CD4-positive, alpha-beta T cell treated with Interleukin-6 for 4 hours (primary cell): ENCODE data around the gene KCNIP4.
"Not testable (repeated sequence)": the region's sequence is repeated elsewhere in the genome, so short reads cannot be mapped to it uniquely, and the experiment has no call there.

Experiments used
- DNase-seq: peaks from one replicate; pipeline ENCODE4 v3.0.0-alpha.2; 2020; ENCODE audit warnings: mixed read lengths

KCNIP4 gene

DNA sequence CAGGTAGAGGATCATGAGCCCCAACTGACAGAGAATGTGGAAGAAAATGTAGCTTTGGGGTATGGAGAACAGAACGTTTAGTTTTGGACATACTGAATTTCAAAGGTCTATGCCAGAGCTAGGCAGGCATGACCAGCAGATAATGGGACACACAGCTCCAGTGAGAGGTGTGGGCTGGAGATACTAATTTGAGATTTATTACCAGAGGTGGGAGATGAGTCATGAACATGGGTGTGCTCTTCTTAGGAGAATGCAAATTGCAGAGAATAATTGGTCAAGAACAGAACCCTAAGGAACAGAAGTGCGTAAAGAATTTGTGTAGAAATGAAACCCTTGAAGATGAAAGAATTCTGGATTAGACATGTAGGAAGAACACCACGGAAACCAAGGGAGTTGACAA is 1123.1 kb downstream of the KCNIP4 start:
- no peak for DNase-seq

DNA sequence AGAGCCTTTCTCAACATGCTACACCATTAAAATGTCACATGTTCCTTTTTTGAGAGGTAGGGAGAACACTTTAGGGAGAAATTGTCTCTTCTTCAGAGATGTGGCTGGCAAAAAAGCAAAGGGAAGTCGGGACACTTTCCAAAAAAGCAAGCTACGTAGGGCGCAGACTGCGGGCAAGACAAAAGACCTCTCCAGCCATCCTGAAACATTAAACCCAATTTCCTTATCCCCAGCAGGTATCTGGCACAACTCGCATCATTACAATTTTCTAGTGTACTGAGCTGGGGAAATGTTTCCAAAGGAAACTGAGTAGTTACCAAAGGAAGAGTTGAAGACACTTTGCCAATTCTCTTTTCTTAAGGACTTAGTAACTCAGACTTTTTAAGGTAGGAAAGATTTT is 1132.3 kb downstream of the KCNIP4 start:
- DNase-seq, result no peak

DNA sequence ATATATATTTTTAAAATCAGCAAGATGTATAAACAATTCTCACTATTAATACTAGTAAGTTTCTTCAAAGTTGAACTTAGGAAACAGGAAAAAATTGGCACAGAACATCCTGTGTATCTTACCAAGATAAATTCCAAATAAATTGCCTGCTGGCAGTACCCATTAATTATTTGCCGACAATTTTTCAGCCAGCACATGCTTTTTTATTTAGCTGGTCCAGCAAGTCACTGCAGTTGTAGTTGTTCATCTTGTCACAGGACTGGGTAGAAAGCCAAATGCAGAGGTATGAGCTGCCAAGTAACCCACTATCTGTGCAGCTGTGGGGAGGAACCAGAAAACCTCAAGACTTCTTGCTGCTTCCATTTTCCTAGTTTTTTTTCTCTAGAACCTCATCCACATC is 1134.9 kb downstream of the KCNIP4 start:
- no peak for DNase-seq

DNA sequence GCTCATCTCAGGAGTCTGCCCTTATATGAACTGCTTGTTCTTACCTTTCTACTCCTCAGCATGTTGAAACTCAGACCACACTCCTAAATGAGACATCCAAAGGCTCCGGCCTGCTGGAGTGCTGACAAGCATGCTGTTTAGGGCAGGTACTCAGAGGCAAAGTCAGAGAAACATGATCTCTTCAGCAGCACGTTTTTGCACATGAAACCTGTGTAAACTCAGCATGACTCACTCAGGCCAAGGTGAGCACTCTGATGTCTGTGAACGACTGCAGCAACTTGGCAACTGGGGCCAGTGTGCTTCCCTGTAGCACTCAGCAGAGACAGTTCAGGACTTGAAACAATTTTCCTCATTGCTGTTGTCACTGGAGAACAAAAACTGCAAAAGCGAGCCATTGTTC is 1138.8 kb downstream of the KCNIP4 start:
- DNase-seq, result no peak

DNA sequence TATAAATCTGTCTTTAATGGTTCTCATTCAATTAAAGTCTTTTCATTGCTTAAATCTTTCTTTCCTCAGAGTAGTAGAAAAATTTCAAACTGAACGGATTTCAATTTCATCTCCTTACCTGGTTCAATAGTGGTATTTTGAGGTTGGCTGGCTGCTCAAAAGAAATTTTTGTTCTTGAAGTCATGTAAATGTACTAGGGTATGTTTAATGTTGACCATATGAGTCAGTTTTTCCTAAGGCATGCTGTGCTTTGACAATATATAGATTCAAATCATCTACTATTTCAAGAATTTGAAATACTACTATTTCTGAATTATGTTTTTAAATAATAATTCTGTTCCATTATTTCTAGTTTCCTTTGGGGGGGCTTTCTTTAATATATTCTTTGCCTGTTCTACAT is 1142.9 kb downstream of the KCNIP4 start:
- DNase-seq, result no peak

DNA sequence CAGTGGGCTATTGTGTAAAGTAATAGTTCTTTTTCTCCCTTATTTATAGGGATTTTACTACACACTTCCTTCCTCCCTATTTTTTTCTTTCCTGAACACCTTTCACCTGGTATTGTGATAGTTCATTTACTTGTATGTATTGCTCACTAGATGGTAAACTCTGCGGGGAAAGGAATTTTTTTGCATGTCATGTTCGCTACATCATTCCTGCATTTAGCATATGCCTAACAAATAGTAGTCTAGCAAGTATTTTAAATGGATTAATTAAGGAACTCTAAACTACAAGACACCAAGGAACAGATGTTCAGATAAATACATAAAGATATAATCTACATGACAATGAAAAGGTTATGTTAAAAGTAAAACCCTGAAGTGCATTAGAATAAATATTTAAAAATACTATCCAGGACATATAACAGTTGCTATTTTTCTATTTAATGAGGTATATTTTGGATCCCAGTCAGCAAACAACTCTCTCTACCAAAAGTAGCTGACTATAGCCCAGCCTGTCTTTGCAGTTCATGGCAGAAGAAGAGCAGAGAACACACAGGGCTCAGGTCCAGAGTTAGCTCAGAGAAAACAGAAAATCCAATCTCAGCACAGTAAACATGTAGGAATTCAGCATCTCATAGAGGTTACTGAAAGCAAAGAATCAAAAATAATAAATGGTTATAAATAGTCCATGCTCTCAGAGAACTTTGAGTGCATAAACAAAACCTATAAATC is 1160.5 kb downstream of the KCNIP4 start:
- DNase-seq, result no peak

DNA sequence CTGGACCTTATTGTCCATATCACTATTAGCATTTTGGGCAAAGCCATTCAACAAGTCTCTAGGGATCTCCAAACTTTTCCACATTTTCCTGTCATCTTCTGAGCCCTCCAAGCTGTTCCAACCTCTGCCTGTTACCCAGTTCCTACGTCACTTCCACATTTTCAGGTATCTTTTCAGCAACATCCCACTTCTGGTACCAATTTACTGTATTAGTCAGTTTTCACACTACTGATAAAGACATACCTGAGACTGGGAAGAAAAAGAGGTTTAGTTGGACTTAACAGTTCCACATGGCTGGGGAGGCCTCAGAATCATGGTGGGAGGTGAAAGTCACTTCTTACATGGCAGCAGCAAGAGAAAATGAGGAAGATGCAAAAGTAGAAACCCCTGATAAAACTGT is 1165.4 kb downstream of the KCNIP4 start:
- DNase-seq, result not testable (repeated sequence)

DNA sequence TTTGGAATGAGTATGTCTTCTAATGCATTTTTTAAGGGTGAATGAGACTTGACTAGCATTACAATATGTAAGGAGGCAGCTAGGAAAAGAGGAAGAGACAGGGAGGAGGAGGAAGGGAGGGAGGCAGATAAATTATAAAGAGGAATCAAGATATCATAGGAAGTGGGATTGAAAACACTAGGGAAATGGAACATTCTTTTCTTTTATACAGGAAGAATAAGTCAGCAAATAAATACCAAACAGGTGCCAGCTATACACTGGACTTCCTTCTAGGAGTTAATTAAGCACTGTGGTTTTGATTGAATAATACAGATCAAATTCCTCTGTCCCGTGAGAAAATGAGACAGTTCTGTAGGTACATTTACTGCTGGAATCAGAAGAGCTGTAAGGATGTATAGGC is 1169.7 kb downstream of the KCNIP4 start:
- DNase-seq, result no peak

DNA sequence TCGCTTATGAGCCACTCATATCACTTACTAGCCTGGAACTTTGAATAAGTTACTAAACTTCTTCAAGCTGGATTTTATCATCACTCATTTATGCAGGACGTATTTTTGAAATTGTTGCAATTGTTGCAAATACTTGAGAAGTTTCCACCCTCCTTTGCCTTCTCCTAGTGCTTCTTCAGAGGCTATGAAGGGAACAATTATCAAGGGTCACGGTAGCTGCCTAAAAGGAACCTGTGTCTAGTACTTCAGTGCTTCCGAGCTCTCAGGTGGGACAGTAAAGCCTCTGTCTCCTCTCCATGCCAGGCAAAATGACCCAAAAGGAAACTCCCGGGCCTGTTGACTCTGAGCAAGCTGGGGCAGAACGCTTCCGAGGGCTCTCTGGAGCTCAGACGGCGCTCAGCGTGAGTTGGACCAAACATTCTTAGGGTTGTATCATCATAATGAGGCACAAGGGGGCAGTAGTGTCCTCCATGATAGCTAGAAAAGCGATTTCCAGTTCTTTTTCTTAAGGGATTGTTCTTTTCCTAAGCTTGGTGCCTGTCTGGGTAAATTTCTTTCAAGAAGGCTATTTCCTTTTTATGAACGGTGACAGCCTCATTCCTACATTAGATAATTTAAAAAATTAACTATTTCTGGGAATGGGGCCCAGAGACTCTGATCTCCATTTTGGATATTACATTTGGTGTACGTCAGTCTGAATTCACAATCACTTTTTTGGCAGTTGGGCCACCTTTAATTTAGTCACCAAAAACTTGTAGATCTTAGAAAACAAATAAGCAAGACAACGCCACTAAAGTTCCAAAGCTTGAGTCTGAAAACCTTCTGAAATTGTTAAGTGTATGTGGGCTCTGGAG is 1175.2 kb downstream of the KCNIP4 start:
- DNase-seq, result peak; percentile 6

DNA sequence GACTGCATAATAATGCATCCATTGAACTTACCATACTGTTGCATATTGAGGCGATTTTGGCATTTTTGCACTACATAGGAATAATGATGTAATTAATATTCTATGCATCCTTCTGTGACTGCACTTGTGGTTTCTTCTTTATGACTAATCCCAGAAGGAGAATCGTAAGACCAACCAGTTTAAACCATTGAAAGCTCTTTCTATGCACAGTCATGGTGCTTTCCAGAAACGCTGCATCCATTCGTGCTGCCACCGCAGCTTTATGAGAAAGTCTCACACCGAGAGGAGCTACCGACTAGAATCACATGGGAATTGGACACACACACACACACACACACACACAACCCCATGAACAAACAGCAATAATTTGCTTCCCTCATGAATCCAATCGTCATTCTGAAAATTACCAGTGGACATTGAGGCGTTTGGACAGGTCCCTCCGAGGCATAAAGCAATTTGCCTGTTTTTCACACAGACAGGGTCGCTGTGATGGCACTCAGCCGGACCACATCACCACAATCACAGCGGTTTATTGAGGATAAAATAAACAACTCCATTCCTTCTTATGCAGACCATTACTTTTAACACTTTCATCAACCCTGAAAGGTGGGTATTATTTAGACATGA is 1184.1 kb downstream of the KCNIP4 start:
- no peak for DNase-seq

DNA sequence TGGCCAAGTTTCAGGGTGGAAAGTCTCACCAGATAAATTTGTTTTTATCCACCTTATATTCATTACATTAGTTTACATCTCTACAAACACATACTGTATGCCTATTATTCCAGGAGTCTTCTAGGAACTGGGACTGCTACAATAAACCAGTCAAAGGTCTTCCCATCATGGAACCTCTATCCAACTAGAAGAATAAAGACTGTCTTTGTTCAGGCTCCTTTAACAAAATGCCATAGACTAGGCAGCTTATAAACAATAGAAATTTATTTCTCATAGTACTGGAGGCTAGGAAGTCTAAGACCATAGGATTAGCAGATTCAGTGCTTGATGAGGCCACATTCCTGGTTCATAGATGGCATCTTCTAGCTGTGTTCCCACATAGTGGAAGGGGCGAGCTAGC is 1186.7 kb downstream of the KCNIP4 start:
- no peak for DNase-seq

DNA sequence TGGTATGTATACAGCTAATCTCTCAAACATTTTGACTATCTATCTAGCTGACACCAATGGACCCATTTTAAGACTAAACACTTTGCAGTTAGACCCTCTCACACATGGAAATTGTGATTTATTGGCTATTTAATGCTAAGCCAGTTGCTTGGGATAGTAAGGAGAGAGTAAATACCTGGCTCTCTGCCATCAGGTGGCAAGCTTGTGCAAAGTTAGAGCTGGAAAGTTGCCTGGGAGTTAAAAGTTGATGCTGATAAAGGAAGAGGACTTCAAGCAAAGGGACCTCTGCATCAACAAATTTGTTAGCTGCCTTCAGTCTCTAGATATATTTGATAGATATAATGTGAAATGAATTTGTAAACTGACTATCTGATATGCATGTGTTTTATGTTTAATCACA is 1187.2 kb downstream of the KCNIP4 start:
- no peak for DNase-seq

DNA sequence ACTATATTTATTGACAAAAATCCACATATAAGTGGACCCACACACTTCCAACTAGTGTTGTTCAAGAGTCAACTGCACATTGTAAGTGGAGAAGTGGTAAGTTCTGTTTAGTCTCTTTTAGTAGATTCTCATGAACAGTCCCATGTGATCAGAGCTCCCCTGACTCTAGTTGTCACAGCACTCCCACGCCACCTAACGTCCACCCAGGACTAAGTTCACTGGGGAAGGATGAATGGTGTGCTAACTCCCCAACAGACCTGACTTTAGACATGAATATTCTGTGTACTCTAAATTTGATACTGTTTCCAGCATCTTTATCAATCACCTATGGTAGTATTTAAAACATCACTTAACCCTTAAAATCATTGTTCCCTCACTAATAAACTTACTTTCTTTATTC is 1188.5 kb downstream of the KCNIP4 start:
- DNase-seq, result no peak

DNA sequence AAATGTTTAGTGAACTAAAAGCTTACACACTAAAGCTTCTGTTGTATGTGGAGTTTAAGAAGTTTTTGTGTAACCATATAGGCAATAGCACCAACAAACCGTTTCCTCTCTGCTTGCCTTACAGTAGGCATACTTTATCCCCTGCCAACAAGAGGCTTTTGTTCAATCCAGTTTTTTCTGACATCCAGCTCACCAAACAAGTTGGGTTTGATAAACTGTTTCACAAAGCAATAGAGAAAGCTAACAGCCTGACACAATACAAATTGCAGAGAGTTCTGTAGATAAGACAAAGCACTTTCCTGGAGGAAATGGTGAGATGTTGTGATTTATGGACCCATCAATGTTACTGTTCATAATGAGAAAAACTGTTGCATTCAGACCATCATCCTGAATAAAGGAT is 1194.5 kb downstream of the KCNIP4 start:
- DNase-seq, result no peak

DNA sequence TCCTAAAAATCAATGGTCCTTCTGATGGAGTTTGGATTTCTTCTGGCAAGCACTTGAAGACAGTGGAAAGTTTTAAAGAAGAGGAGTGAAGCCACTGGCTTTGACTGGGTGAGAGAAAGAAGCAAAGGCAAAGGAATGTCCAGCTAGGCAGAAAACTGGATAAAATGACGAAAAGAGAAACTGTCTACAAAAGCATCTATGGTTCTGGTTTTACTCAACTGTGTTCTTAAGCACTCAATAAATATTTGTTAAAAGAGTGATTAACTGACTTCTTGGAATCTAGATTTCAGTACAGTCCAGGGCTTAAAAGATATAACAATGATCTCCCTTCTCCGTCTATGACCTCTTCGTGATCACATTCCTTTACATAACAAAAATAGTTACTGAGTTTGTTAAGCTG is 1195.9 kb downstream of the KCNIP4 start:
- no peak for DNase-seq

DNA sequence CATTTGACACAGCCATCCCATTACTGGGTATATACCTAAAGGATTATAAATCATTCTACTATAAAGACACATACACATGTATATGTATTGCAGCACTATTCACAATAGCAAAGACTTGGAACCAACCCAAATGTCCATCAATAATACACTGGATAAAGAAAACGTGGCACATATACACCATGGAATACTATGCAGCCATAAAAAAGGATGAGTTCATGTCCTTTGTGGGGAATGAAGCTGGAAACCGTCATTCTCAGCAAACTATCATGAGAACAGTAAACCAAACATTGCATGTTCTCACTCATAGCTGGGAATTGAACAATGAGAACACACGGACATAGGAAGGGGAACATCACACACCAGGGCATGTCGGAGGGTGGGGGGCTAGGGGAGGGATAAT is 1202.6 kb downstream of the KCNIP4 start:
- not testable (repeated sequence) for DNase-seq

DNA sequence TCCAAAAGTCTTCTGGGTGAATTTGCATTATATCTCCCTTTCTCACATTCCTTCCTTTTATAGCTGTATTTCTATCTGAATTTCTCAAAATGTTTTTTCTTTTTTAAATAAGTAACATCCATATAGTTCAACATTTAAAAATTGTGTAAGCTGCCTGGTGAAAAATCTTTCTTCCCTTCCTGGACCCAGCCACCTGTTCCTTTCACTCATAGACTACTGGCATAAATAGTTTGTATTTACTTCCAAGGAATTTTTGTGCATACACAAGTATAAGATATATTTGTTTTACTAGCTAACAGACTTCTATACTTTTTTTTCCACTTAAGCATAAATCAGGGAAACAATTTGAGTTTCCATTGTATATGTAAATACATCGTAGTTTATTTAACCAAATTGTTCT is 1212.6 kb downstream of the KCNIP4 start:
- no peak for DNase-seq

DNA sequence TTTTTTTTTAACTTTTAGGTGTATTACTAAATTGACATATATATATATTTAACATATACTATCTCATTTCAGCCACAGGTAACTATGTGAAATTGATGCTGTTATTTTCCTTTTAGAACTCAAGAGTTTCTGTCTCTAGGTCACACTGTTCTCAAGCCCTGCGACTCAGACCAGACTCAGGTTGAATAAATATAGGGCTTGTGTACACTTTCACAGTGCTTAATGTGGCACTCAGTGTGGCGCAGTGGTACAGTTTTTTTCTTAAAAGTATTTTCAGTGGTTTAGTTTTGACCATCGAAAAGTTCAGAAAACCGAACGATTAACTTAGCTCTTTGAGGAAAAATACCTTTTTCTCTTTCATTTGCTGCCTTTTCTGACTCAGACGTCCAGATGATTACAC is 1223.7 kb downstream of the KCNIP4 start:
- no peak for DNase-seq

DNA sequence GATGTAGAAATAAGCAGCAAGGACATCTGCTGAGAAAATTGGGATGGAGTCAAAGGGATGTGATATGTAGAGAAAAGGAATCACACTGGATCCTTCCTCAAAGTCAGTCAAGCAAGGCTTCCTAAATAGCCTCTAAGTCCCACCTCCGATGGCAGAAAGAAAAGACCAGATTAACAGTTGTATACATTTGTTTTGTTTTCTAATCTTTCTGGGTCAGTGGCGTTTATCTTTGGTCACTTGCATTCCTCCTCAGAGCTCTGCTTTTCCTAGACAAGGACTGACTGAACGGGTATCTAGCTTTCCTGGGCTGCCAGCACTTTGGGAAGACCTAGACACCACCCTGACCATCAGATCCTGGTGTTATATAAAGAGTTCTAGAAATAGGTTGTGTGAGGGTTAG is 1225.1 kb downstream of the KCNIP4 start:
- DNase-seq, result no peak

DNA sequence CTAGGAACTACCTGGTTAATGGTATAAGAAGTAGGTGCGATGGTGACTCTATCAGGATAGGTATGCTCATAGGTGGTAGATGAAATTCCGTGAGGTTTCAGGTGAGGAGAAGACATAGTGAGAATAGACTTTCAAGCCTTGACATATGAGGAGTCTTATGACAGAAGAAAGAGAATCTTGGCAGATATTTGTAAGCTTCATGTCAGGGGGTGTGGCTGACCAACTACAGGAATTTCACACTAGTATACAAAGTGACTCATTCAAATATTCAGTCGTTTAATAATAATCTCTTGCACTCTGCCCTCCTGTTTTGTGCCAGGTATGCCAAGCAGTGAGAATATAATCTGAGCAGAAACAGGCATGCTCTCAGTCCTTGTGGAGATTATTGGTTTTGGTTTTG is 1225.6 kb downstream of the KCNIP4 start:
- DNase-seq, result no peak

DNA sequence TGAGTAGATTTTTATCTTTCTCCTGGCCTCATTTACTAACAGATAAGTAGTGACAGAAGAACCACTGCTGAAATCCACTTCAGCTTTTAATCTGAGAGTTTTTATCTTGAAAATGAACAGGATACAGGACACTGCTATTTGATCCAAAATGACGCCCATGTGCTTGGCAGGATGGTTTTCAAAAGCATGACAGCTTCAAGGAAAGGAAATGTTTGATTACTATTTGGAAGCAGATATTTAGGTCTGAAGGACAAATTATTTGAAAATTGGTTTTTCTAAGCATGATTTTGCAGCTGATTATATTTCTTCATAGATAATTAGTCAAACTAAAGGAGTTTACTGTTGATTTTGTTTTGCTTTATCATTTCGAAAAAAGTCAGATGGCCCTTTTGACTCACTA is 1237.2 kb downstream of the KCNIP4 start:
- no peak for DNase-seq

DNA sequence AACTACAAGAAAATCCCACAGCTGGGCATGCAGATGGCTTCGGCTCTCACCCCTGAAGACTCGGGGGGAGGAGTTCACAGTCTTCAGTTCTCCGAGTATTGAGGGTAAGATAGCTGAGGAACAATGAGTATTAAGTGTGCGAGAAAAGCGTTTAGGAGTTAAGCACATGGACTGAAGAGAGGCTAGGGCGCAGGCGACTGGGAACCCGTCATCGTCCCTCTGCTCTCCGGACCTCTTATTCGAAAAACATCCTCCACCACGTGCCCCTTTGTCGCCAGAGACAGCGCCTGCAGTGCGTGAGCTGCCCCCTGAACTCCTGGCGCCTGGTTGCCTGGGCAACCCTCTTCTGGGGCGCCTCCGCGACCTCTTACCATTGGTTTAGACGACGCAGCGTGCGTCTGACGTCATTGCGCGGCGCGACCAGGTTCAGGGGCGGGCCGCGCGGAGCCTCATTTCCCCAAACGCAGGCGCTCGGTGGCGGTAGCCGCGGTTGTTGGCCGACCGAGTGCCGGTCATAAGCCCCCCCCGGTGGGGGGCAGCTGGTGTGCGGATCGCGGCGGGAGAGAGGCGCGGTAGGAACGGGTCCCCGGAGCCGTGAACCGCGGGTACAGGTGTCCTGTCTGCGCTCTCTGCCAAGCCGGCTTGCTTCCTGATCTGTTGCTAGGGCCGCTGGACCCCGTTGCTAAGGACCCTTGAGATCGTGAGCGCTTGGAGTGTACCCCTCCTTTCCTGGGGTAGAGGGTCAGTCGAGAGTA is 1248.4 kb downstream of the KCNIP4 start, which contains the start of gene PACRGL:
PACRGL (plus strand) TSS at position 452 of the 755 bp plus-strand sequence. CDS start 4,024 bp downstream, outside the sequence.
- peak; percentile 94 for DNase-seq

DNA sequence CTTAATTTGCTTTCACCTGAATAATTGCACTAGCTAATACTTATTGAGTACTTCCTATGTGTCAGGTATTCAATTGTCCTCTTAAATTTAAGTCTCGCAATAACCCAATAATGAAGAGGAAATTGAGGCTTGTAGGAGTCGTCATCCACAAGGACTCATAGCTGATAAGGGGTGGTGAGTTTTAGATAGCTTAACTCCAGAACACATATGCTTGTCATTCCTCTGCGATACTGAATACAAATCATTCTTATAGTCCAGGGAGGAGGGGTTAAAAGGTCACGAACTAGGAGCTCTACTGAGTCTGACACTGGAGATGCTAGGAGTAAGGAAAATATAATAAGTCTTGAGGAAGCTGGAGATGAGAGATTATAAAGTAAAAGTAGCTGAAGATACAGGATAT is 1249.8 kb downstream of the KCNIP4 start:
- no peak for DNase-seq
